ENCODE results near the gene NUDT3.

NUDT3 gene

GRCh38 chr6:34238585-34239499 is 153.6 kb downstream of the NUDT3 start:
- peak overlapping the region; percentile 71 for H3K4me3 ChIP-seq (ENCODE audit: low read depth, low read length)
- no peak for TF ChIP-seq CTCF (conservative IDR thresholded peaks at IDR 0.05; ENCODE audit: low read depth, low read length)
- DNase-seq (ENCODE audit: low read depth), result no peak

- peak; percentile 31 for DNase-seq (ENCODE audit: low read depth)
- no peak for TF ChIP-seq CTCF (conservative IDR thresholded peaks at IDR 0.05; ENCODE audit: low read depth, low read length)
- peak overlapping the region; percentile 71 for H3K4me3 ChIP-seq (ENCODE audit: low read depth, low read length)
Measured at GRCh38 chr6:34237722-34238584, 154.5 kb downstream of the NUDT3 start.

- peak overlapping the region; percentile 71 for H3K4me3 ChIP-seq (ENCODE audit: low read depth, low read length)
- no peak for DNase-seq (ENCODE audit: low read depth)
- TF ChIP-seq CTCF (conservative IDR thresholded peaks at IDR 0.05; ENCODE audit: low read depth, low read length), result no peak
Measured at GRCh38 chr6:34237316-34237721, 155.2 kb downstream of the NUDT3 start.

GRCh38 chr6:34236443-34237315 is 155.8 kb downstream of the NUDT3 start, which contains the start of gene HMGA1:
HMGA1 (plus strand) TSS chr6:34236873; CDS start chr6:34240781, 3,908 bp downstream.
- TF ChIP-seq CTCF (conservative IDR thresholded peaks at IDR 0.05; ENCODE audit: low read depth, low read length), result no peak
- H3K4me3 ChIP-seq (ENCODE audit: low read depth, low read length), result peak within 1 kb of the TSS; percentile 71
- DNase-seq (ENCODE audit: low read depth), result peak; percentile 80

- DNase-seq (ENCODE audit: low read depth), result peak; percentile 45
- H3K4me3 ChIP-seq (ENCODE audit: low read depth, low read length), result peak overlapping the region; percentile 71
- no peak for TF ChIP-seq CTCF (conservative IDR thresholded peaks at IDR 0.05; ENCODE audit: low read depth, low read length)
Measured at GRCh38 chr6:34236131-34236442, 156.4 kb downstream of the NUDT3 start.

- TF ChIP-seq CTCF (conservative IDR thresholded peaks at IDR 0.05; ENCODE audit: low read depth, low read length), result peak; percentile 4
- H3K4me3 ChIP-seq (ENCODE audit: low read depth, low read length), result peak overlapping the region; percentile 71
- peak; percentile 68 for DNase-seq (ENCODE audit: low read depth)
Measured at GRCh38 chr6:34235307-34236130, 156.9 kb downstream of the NUDT3 start.

Measured in choroid plexus epithelial cell (primary cell).